HG02981 (cell line): ENCODE results near the gene NPIPA1.
"Not testable (repeated sequence)": the region's sequence is repeated elsewhere in the genome, so short reads cannot be mapped to it uniquely, and the experiment has no call there.

Experiments used
- ATAC-seq: cut with Tn5 transposase; IDR thresholded peaks from one replicate; pipeline ENCODE4 v1.9.1; 2021; ENCODE audit warnings: mild to moderate bottlenecking, moderate library complexity; ENCODE audit not compliant: unreplicated experiment

NPIPA1 gene

DNA sequence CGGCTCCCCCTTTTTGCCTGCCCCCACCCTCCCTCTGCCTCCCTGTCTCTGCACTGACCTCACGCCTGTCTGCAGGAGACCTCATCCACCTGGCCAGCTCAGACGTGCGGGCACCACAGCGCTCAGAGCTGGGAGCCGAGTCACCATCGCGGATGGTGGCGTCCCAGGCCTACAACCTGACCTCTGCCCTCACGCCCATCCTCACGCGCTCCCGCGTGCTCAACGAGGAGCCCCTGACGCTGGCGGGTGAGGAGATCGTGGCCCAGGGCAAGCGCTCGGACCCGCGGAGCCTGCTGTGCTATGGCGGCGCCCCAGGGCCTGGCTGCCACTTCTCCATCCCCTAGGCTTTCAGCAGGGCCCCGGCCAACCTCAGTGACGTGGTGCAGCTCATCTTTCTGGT lies 8.1 kb upstream of the NPIPA1 start:
- ATAC-seq = not testable (repeated sequence)

DNA sequence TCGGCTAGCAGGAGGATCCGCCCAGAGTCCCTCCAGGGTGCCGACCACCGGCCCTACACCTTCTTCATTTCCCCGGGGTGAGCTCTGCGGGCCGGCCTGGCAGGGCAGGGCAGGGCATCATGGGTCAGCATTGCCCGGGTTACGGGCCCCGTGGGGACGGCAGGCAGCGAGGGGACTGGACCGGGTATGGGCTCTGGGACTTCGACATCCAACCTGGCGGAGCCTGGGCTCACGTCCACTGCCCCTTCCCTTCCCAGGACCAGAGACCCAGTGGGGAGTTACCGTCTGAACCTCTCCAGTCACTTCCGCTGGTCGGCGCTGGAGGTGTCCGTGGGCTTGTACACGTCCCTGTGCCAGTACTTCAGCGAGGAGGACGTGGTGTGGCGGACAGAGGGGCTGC lies 7.0 kb upstream of the NPIPA1 start:
- ATAC-seq = not testable (repeated sequence)

DNA sequence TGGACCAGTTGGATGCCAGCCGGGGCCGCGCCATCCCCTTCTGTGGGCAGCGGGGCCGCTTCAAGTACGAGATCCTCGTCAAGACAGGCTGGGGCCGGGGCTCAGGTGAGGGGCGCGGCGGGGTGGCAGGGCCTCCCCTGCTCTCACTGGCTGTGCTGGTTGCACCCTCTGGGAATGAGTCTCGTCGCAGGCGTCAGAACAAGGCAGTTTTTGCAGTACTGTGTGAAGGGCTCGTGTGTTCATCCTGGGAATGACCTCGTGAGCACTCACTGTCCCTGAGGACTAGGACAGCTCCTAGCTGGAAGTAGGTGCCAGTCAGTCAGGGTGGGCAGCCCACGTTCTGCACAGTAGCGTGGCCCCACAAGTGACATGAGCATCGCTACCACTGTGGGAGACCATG lies 6.3 kb upstream of the NPIPA1 start:
- ATAC-seq = not testable (repeated sequence)

DNA sequence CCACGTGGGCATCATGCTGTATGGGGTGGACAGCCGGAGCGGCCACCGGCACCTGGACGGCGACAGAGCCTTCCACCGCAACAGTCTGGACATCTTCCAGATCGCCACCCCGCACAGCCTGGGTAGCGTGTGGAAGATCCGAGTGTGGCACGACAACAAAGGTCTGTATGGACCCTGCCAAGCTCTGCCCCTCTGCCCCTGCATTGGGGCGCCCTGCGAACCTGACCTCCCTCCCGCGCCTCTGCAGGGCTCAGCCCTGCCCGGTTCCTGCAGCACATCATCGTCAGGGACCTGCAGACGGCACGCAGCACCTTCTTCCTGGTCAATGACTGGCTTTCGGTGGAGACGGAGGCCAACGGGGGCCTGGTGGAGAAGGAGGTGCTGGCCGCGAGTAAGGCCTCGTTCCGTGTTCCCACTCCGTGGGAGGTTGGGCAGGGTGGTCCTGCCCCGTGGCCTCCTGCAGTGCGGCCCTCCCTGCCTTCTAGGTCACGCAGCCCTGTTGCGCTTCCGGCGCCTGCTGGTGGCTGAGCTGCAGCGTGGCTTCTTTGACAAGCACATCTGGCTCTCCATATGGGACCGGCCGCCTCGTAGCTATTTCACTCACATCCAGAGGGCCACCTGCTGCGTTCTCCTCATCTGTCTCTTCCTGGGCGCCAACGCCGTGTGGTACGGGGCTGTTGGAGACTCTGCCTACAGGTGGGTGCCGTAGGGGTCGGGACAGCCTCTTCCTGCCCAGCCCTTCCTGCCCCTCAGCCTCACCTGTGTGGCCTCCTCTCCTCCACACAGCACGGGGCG lies 4.5 kb upstream of the NPIPA1 start:
- not testable (repeated sequence) for ATAC-seq

DNA sequence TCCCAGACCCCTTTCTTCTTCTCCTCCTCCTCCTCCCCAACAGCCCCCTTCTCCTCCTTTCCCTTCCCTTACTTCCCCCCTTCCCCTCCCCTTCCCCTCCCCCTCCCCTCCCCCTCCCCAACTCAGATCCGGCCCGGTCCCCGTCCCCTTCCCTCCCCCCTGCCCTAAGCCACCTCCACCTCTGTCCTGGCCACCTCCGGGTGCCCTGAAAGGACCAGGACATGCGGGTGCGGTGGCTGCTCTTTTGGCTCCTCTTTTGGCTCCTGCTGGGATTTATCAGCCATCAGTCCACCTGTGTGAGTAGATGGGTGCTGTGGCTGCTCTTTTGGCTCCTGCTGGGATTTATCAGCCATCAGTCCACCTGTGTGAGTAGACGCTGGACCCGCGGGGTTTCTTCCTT lies 751 bp downstream of the NPIPA1 start:
- not testable (repeated sequence) for ATAC-seq

DNA sequence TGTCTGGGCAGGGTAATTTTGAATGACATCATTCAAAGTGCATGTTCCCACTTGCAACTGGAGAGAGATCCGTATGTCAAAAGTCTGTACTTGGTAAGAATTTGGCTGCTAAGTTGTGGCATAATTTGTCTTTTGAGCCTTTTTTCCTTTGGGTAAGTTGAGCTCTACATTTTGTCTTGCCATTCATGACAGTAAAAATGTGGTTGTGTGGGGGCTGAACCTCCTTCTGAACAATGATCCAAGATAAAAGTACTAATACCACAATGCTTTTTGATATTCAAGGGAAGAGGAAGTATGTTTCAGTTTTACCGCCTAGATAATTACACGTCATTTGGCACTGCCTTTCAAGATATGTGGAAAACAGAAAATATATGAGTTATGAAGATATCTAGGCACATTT lies 5.4 kb downstream of the NPIPA1 start:
- ATAC-seq = not testable (repeated sequence)

DNA sequence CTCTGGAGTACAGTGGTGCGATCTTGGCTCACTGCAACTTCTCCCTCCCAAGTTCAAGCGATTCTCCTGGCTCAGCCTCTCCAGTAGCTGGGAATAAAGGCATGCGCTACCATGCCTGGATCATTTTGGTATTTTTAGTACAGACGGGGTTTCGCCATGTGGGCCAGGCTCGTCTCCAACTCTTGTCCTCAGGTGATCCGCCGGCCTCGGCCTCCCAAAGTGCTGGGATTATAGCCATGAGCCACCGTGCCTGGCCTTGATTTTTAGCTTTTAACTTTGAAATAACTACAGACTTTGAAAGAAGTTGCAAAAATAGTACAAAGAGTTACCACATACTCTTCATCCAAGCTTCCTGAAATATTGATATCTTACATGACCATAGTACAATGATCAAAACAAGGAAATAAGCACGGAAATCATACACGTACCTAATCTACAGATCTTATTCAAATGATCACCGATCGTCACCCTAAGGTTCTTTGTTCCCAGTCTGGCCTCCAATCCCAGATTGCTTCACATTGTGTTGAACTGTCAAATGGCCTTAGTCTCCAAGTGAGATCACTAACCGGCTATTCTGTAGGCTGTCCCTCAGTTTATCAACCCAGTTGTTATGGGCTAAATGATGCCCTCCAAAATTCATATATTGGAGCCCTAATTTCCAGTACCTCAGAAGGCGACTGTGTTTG lies 18.4 kb downstream of the NPIPA1 start:
- ATAC-seq = no peak

DNA sequence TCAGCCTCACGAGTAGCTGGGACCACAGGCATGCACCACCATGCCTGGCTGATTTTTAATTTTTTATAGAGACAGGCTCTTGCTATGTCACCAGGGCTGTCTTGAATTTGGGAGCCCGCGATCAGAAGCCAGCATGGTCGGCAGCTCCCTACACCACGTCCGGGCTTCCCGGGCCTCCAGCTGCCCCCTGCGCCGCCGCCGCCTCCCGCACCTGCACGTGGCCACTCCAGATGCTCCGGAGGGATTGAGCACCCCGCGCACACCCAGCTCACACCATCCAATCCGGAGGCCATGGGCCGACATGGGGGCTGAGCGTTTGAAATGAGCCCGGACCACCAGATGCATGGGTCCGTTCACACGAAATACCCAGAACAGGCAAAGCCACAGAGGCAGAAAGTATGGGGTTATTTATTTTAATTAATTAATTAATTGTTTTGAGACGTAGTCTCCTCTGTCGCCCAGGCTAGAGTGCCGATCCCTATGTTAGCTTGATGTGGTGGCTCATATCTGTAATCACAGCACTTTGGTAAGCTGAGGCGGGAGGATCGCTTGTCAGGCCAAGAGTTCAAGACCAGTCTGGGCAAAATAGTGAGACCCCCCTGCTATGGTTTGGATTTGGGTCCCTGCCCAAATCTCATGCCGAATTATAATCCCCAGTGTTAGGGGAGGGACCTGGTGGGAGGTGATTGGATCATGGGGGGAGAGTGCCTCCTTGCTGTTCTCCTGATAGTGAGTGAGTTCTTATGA lies 20.5 kb downstream of the NPIPA1 start:
- ATAC-seq = no peak

DNA sequence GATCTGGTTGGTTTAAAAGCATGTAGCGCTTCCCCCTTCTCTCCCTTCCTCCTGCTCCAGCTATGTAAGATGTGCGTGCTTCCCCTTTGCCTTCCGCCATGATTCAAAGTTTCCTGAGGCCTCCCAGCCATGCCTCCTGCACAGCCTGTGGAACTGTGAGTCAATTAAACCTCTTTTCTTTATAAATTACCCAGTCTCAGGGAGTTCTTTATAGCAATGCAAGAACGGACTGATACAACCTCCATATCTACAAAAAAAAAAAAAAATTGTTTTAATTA lies 21.0 kb downstream of the NPIPA1 start:
- no peak for ATAC-seq

DNA sequence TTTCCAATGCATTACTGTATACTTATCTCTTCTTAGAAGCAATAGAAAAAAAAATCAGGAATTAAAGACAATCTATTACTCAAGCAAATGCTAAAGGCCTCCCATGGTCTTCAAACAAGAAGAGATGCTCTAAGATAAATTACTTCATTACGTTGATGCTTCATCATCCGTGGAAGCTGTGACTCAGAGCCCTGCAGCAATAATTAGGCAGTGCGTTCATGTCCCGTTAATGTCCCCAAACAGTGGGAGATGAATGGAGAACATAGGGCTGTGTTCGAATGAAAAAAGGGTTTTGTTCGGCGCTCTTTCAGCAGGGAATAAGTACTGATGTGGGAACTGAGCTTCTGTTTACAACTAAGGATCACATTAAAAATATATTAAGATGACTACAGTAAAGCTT lies 21.7 kb downstream of the NPIPA1 start:
- no peak for ATAC-seq

DNA sequence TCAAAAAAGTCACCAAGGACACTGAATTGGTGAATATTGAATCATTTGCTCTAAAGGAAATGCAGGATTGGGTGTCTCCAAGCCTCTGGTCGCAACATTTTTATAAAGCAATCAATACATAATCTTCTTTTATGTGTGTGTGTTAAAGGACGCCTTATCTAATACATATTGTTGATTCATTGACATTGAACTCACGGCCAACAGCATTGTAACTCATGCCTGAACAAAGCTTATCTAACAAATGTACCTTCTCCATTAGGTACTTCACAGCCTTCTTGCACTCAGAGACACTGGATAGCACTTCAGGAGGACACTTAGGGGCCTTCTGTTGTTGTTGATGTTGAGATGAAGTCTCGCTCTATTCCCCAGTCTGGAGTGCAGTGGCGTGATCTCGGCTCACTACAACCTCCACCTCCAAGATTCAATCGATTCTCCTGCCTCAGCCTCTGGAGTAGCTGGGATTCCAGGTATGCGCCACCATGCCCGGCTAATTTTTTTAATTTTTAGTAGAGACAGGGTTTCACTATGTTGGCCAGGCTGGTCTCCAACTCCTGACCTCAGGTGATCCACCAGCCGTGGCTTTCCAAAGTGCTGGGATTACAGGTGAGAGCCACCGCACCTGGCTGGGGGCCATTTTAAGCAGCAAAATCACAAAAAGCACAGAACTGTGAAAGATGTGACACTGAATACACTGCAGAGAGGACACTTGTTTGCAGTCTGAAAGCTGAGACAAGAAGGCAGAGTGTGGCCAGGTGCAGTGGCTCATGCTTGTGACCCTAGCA lies 24.4 kb downstream of the NPIPA1 start:
- ATAC-seq = no peak

DNA sequence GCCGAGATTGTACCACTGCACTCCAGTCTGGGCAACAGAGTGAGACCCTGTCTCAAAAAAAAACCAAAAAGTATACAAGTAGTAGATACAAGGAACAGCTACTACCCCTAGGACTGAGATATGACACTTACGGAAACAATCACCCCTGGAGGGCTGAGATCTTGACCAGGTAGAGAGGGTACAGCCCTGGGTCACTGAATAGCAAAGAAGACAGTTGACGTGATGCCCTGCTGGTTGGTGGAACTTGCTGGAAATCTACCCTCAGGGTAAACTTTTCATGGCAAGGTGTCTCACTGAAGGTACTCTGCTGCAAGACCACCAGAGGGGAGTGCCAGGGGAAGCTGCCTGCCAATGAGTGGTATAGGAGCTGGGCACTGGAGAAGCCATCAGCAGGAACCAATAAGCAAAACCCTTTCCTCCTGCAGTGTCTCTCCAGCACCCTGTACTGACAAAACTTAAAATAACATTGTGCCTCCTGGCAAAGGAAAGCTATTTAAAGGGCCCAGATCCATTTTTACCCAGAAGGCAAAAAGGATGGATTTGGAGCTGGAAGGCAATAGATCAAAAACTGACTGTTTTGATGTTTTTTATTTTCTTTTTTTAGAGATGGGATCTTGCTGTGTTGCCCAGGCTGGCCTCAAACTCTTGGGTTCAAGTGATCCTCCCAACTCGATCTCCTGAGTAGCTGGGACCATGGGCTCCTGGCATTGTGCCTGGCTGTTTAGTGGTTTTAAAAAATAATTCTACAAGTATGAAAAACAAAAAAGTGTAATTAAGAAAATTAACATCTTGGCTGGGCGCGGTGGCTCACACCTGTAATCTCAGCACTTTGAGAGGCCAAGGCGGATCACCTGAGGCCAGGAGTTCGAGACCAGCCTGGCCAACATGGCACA lies 26.3 kb downstream of the NPIPA1 start:
- no peak for ATAC-seq

DNA sequence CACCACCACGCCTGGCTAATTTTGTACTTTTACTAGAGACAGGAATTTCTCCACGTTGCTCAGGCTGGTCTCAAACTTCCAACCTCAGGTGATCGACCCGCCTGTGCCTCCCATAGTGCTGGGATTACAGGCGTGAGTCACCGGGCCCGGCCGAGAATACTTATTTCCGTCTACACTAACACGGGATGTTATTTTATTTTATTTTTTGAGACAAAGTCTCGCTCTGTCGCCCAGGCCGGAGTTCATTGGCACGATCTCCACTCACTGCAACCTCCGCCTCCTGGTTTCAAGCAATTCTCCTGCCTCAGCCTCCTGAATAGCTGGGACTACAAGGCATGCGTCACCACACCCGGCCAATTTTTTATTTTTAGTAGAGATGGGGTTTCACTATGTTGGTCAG lies 28.1 kb downstream of the NPIPA1 start:
- no peak for ATAC-seq

DNA sequence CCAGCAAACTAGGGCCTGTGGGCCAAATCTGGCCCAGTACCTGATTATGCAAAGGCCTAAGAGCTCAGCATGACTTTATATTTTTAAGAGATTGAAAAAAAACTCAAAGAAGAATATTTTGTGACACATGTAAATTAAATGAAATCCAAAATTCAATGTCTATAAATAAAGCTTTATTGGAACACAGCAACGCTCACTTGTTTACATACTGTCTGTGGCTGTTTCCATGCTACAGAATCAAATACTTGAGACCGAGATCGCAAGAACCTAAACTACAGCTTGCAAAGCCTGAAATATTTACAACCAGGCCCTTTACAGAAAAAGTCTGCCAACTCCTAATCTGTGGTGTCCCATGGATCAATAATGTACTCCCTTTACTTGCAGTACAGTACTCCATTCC lies 32.6 kb downstream of the NPIPA1 start:
- ATAC-seq = not testable (repeated sequence)

DNA sequence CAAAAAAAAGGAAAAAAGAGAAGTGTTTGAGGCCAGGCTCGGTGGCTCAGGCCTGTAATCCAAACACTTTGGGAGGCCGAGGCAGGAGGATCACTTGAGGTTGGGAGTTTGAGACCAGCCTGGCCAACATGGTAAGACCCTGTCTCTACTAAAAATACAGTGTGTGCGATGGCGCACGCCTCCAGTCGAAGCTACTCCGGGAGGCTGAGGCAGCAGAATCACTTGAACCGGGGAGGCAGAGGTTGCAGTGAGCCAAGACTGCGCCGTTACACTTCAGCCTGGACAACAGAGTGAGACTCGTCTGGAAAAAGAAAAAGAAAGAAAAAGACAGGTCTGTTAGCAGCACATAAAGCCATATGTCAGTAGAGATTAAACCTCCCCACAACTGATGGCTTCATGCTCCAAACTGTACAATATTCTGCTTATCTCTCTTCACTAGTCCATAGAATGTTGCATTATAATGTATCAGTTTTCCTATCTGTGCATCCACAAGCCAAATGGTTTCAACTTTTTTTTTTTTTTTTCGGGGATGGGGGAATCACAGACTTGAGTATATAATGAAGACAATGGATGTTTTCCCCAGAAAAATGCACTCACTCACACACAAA lies 34.5 kb downstream of the NPIPA1 start:
- not testable (repeated sequence) for ATAC-seq

DNA sequence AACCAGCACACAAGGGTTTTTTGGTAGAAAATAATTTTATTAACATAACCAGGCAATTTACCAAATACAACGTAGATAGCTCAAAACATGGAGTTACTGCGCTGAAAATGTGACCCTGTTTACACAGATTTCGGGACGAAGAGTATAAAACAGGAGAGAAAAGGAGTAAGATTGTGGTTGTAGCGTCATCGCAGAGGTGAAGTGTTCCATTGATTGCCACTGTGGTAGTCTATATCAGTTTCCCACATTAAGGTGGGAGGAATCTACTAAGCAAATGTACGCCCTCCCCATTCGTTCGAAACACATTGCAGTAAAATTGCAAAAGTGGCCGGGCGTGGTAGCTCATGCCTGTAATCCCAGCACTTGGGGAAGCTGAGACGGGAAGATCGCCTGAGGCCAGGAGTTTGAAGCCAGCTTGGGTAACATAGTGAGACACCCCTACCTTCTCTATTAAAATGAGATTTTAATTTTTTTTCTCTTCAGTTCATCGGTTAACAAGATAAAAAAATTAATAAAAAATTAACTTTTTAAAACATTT lies 36.6 kb downstream of the NPIPA1 start:
- ATAC-seq = not testable (repeated sequence)

DNA sequence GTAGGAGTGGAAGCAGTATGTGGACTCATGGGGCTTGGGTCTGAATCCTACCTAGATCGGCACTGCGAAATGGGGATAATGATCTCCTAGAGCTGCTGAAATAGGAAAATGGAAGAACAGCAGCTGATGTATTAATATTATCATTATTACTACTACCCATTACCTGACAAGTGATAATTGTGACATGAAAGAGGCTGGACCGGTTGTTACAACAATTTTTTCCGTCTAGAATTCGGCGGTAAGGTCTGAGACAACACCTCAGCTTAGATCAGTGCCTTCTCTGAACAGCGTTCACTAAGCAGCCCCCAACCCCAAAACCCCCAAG lies 37.0 kb downstream of the NPIPA1 start:
- ATAC-seq = not testable (repeated sequence)

DNA sequence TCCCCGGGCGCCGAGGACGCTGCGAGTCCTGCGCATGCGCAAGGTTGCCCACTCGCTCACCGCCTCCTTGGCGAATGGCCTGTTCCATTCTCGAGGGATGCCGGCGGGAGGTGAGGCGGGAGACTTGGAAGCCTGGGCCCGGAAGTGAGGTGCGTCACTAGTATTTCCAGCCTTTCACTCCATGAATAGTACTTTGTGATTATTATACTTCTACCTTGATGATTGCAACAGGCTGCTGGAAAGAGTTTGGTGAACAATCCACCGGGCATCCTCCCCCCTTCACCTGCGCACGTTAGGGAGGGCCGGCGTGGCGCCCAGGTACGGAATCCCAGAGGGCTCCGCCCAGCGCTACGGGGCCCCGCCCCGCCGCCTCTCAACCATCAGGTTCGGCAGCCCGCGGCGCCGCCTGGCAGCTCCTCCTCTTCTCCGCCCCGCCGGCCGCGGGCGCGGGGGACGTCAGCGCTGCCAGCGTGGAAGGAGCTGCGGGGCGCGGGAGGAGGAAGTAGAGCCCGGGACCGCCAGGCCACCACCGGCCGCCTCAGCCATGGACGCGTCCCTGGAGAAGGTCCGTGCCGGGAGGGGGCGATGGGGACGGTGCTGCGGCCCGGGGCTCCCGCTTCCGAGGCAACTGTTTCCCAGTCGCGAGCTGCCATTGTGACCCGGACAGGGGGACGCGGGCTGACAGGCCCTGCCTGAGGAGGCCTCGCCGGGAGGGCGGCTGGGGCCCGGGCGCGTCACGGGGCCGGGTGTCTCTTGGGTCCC lies 37.6 kb downstream of the NPIPA1 start, which contains the start of gene PDXDC1:
Gene PDXDC1 (plus strand): TSS at position 371 of the 762 bp plus-strand sequence. CDS start 174 bp downstream, at position 545.
- ATAC-seq = peak; percentile 88
